ENCODE results near the gene OR2M3.
"Not testable (repeated sequence)": the region's sequence is repeated elsewhere in the genome, so short reads cannot be mapped to it uniquely, and the experiment has no call there.

The OR2M3 gene, protein sequence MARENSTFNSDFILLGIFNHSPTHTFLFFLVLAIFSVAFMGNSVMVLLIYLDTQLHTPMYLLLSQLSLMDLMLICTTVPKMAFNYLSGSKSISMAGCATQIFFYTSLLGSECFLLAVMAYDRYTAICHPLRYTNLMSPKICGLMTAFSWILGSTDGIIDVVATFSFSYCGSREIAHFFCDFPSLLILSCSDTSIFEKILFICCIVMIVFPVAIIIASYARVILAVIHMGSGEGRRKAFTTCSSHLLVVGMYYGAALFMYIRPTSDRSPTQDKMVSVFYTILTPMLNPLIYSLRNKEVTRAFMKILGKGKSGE

DNA sequence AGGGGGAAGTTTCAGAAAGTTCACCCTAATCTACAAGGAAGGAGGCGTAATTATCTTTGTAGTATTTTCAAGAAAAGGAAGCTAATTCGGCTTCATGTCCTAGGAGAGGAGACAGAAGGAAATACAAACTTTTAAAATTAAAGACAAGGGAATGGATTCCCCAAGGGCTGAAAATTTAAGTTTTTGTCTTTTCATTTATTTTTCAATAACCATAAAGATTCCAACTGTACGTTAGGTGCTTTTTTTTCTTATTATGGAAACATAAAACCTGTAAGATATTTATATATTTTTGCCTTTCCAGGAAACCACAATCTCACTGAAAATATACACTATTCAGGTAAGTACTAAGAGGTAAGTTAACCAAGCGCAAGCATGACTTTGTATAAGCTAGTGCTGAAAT lies at the start of gene OR2M3:
TSS of gene OR2M3 (plus strand) at position 301 of the 400 bp plus-strand sequence. CDS start 5,803 bp downstream, outside the sequence.
- DNase-seq (ENCODE audit: low spot score) = no peak

DNA sequence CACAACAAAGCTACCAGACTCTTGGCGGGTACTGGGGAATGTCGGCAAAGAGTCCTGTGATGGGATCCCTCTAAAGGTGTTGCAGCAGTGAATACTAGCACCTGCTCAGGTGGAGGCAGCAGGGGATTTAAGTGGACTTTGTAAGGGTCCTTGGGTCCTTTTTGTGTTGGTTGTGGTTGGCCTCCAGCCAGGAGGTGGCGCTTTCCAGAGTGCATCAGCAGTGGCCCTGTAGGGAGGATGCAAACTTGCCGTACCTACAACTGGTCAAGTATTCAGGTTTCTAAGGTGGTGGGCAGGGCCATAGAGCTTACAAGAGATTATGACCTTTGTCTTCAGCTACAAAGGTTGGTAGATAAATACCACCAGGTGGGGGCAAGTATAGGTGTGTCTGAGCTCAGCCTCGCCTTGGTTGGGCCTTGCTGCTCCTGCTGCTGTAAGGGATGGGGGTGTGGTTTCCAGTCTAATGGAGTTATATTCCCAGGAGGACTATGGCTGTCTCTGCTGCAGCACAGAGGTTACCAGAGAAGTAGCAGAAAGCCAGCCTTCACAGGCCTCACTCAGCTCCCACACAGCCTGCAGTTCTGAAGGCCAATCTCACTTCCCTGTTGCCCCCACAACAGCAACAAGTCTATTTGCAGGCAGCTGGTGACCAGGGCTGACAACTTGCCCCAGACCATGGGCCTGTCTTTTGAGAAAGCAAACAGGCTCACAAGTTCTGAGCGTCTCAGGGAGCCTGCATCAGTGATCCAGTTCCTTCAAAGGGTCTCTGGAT lies 44.8 kb upstream of the OR2M3 start:
- DNase-seq (ENCODE audit: low spot score) = no peak

DNA sequence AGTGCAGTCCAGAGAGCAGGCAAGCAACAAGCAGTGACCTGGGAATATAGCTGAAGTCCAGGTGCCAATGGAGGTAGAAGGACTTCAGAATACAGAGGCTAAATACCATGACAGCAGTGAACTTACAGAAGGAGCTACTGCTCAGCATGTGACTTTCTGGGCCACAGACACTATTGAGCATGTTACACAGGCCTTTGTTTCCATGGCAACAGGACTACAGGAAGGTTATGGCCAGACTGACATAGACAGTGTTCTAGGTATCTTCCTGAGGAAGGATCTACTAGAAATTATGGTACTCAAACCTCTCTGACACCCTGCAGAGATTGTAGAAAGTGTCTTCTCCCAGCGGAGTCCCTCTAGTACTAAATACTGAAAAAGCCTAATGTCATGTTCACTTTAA lies 41.1 kb upstream of the OR2M3 start:
- DNase-seq (ENCODE audit: low spot score) = no peak

DNA sequence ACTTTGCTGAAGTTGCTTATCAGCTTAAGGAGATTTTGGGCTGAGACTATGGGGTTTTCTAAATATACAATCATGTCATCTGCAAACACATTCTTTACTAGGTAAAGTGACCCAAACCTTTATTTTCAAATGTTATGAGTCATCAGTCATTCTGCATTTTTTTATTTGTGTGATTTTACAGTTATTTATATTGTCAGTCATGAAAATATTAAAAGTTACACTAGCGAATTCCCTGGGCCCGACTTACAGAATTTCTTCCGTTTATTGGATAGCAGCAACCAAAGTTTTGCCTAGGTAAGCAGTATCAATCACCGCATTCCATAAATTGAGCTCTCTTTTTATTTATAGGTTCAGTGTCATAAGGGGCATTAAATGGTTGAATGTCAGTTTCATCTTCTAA lies 38.3 kb upstream of the OR2M3 start:
- no peak for DNase-seq (ENCODE audit: low spot score)

DNA sequence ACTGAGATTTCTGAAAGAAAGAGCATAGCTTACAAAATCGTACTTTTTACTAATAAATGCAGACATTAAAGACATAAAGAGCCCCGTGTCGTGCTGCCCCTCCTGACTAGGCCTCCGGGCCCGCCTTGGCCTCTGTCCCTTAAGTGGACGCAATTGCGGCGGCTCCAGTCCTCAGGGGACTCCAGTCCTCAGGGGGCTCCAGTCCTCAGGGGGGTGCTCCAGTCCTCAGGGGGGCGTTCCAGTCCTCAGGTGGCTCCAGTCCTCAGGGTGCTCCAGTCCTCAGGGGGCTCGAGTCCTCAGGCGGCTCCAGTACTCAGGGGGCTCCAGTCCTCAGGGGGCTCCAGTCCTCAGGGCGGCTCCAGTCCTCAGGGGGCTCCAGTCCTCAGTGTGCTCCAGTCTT lies 33.0 kb upstream of the OR2M3 start:
- DNase-seq (ENCODE audit: low spot score) = no peak

DNA sequence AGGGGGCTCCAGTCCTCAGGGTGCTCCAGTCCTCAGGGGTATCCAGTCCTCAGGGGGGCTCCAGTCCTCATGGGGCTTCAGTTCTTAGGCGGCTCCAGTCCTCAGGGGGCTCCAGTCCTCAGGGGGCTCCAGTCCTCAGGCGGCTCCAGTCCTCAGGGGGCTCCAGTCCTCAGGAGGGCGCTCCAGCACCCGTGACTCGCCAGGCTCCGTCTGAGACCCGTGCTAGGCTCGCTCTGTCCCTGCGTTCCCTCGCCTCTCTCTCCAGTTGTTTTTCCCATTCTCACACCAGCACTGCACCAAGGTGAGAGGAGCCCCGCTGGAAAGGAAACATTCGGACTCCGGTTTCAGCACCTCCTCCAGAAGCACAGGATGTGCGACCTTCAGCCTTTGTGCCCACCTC lies 31.9 kb upstream of the OR2M3 start:
- DNase-seq (ENCODE audit: low spot score) = no peak

DNA sequence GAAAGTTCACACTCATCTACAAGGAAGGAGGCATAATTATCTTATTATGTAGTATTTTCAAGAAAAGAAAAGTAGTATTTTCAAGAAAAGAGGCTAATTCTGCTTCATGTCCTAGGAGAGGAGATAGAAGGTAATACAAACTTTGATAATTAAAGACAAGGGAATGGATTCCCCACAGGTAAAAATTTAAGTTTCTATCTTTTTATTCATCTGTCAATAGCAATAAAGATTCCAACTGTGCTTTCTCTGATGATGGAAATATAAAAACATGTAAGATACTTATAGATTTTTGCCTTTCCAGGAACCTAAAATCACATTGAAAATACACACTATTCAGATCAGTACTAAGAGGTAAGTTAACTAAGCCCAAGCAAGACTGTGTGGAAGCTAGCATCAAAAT lies 22.5 kb upstream of the OR2M3 start, which contains the start of gene OR2M2:
TSS of gene OR2M2 (plus strand) at position 301 of the 400 bp plus-strand sequence. CDS start 5,165 bp downstream, outside the sequence.
- DNase-seq (ENCODE audit: low spot score) = no peak

DNA sequence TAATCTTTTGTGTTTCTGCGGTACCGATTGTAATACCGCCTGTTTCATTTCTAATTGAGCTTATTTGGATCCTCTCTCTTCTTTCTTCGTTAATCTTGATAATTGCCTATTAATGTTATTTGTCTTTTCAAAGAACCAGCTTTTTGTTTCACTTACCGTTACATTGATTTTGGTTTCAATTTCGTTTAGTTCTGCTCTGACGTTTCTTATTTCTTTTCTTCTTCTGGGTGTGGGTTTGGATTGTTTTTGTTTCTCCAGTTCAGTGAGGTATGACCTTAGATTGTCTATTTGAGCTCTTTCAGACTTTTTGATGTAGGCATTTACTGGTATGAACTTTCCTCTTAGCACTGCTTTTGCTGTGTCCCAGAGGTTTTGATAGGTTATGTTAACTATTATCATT lies 13.1 kb upstream of the OR2M3 start:
- DNase-seq (ENCODE audit: low spot score) = no peak

DNA sequence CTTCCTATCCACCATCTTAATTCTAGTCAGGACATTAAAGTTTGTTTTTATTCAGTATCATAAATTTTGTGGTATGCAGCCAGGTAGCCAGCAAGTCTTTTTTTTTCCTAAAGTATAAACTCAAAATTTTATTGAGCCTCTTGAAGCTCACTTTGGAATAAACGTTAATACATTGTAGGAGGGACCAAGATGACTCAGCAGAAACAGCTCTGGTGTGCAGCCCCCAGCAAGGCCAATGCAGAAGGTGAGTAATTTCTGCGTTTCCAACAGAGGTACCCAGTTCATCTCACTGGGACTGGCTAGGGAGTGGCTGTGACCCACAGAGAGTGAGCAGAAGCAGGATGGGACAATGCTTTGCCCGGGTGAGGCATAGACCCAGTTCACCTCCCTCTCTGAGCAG lies 9.7 kb upstream of the OR2M3 start:
- no peak for DNase-seq (ENCODE audit: low spot score)

DNA sequence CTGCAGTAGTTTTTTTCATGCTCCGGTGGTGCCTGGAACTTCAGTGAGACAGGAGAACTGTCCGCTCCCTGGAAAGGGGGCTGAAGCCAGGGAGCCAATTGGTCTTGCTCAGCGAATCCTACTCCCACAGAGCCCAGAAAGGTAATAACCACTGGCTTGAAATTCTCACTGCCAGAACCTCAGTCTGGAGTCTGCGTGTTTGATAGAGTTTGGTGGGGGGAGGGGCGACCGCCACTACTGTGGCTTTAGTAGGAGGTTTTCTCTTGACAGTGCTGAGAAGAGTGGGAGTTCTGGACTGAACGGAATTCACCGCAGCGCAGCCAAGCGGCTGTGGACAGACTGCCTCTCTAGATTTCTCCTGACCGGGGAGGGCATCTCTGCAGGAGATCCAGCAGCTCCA lies 8.0 kb upstream of the OR2M3 start:
- DNase-seq (ENCODE audit: low spot score) = no peak

DNA sequence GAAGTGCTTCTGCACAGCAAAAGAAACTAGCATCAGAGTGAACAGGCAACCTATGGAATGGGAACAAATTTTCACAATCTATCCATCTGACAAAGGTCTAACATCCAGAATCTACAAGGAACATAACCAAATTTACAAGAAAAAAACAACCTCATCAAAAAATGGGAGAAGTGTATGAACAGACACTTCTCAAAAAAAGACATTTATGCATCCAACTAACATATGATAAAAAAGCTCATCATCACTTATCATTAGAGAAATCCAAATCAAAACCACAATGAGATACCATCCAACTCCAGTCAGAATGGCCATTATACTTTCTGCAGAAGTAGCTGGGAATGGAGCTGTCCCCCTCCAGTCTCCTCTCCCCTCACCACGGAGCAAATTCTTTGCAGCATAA lies 2.9 kb upstream of the OR2M3 start:
- DNase-seq (ENCODE audit: low spot score) = no peak

DNA sequence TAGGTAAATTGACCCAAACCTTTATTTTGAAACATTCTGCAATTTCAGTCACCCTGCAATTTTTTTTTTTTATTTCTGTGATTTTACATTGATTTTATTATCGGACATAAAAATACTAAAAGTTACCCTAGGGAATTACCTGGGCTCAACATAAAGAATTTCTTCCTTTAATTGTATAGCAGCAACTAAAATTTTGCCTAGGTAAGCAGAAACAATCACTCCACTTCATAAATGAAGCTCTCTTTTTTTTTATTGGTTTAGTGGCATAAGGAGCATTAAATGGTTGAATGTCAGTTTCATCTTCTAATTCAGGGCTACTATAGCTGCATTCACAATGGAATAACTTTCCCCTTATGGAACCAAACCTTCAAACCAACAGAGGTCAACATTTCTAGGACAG lies 18.8 kb downstream of the OR2M3 start:
- no peak for DNase-seq (ENCODE audit: low spot score)

DNA sequence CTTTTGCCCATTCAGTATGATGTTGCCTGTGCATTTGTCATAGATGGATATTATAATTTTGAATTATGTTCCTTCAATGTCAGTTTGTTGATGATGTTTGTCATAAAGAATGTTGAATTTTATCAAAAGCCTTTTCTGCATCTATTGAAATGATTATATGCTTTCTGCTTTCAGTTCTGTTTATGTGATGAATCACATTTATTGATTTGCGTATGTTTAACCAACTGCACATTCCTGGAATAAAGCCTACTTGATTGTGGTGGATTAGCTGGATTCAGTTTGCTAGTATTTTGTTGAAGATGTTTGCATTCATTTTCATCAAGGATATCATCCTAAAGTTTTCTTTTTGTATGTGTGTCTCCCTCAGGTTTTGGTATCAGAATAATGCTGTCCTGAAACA lies 28.5 kb downstream of the OR2M3 start:
- no peak for DNase-seq (ENCODE audit: low spot score)

DNA sequence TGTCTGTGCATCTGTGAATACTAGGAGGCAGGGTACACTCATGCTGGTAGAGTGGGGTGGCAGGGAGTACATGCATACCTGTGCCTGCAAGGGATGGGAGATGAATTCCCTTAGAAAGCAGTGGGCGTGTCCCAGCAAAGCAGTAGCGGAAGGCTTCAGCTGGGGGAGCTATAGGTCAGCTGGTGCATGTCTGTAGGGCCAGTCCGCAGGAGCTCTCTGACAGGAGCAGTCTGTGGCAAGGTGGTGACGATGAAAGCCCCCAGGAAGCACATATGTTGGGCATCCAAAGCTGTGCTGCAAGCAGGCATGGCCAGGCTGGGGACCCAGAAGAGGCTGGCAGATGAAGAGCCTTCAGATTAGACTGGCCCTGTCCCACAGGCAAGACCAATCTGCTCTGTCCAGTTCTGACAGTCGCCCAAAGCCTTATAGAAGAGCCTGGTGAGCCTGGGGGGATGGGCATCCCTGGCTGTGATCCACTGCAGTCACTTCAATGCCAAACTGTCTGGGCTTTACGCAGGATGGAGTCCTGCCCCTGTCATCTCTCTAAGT lies 32.4 kb downstream of the OR2M3 start:
- no peak for DNase-seq (ENCODE audit: low spot score)

DNA sequence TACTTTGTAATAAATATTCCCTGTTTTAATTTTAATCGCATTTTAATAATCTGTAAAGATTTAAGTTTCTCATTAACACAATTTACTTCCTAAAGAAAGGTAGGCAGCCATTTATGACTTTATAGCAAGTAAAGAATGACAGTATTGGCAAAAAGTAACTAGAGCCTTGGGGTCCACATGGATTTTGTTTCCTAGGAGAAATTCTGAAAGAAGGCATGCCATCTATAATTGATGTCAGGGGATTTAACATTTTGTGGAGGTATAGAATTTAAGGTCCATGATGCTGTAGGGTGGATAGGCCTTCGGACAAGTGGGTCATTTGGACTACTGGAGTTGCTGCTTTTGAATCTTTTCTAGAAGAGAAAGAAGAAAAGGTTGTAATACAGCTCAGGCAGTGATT lies 34.1 kb downstream of the OR2M3 start, which contains the start of gene OR2M4:
TSS of gene OR2M4 (plus strand) at position 301 of the 400 bp plus-strand sequence. CDS start 7,512 bp downstream, outside the sequence.
- DNase-seq (ENCODE audit: low spot score) = no peak

DNA sequence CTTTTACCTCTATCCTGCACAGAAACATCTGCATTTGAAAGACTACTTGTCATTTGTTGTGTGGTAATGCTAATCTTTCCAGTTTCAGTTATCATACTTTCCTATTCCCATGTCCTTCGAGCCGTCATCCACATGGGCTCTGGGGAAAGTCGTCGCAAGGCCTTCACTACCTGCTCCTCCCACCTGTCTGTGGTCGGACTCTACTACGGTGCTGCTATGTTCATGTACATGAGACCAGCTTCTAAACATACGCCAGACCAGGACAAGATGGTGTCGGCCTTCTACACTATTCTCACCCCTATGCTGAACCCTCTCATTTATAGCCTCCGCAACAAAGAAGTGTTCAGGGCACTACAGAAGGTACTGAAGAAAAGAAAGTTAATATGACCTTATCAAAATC lies 42.4 kb downstream of the OR2M3 start:
- DNase-seq (ENCODE audit: low spot score) = no peak

DNA sequence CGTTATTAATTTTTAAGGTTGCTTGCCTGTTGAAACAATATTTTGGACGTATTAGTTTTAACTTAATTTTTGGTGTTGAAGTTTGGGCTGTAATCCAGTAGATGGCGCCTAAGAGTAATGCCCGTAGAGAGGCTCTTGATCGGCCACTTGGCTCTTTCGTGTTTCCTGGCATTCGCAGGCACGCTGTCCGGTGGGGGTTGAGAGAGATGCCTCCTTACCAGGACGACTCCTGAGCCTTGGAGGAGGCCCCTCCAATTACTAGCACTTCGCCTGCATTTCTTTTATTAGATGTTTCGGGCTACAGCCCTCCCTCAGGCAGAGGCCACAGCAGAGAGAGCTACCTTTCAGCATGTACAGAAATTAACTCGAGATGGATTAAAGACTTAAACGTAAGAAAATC lies 46.1 kb downstream of the OR2M3 start:
- DNase-seq (ENCODE audit: low spot score) = peak; percentile 0

DNA sequence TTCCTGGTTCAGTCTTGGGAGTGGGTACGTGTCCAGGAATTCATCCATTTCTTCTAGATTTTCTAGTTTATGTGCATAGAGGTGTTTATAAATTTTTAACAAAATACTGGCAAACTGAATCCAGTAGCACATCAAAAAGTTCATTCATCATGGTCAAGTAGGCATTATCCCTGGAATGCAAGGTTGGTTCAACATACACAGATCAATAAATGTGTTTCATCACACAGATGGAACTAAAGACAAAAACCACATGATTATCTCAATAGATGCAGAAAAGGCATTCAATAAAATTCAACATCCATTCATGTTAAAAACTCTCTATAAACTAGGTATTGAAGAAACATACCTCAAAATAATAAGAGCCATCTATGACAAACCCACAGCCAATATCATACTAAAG lies 62.2 kb downstream of the OR2M3 start:
- DNase-seq (ENCODE audit: low spot score) = not testable (repeated sequence)

Measured in cerebellar cortex (tissue), 1 donor.